Stimulated activated CD8-positive, alpha-beta memory T cell treated with anti-CD3 and anti-CD28 coated beads, Interleukin-4, amount 100 ng/mL, for 1 hour (primary cell): ENCODE data around the gene A4GALT.
"Not testable (repeated sequence)": the region's sequence is repeated elsewhere in the genome, so short reads cannot be mapped to it uniquely, and the experiment has no call there.

Experiments
- DNase-seq, 2 donors: peaks; one replicate each; pipeline ENCODE4 v3.0.0-alpha.2; 2020; ENCODE audit warnings: low read depth in 2 of 2, low spot score in 1 of 2

The A4GALT gene

GRCh38 chr22:42720263-42721044 is at the start of gene A4GALT:
Gene A4GALT (minus strand): TSS chr22:42720870. CDS start chr22:42693951, 26,919 bp downstream.
- DNase-seq = no peak

- no peak for DNase-seq
Observed at GRCh38 chr22:42770448-42770726, 49.7 kb upstream of the A4GALT start.

GRCh38 chr22:42769574-42770447 is 49.1 kb upstream of the A4GALT start:
- DNase-seq = no peak

GRCh38 chr22:42769238-42769573 is 48.5 kb upstream of the A4GALT start:
- DNase-seq = no peak

GRCh38 chr22:42768385-42769035 is 47.8 kb upstream of the A4GALT start:
- DNase-seq = no peak

GRCh38 chr22:42766860-42767259 is 46.2 kb upstream of the A4GALT start:
- no peak for DNase-seq

- DNase-seq = no peak
Observed at GRCh38 chr22:42764895-42765363, 44.3 kb upstream of the A4GALT start.

- DNase-seq = no peak
Observed at GRCh38 chr22:42763965-42764480, 43.4 kb upstream of the A4GALT start.

- no peak for DNase-seq
Observed at GRCh38 chr22:42760806-42761565, 40.3 kb upstream of the A4GALT start.

- no peak for DNase-seq
Observed at GRCh38 chr22:42758931-42759629, 38.4 kb upstream of the A4GALT start.

GRCh38 chr22:42755553-42755952 is 34.9 kb upstream of the A4GALT start:
- DNase-seq = not testable (repeated sequence)

GRCh38 chr22:42755121-42755520 is 34.5 kb upstream of the A4GALT start:
- not testable (repeated sequence) for DNase-seq

- no peak for DNase-seq
Observed at GRCh38 chr22:42754658-42755057, 34.0 kb upstream of the A4GALT start.

- DNase-seq = no peak
Observed at GRCh38 chr22:42752912-42753311, 32.2 kb upstream of the A4GALT start.

GRCh38 chr22:42752230-42752746 is 31.6 kb upstream of the A4GALT start:
- DNase-seq = no peak

- DNase-seq = not testable (repeated sequence)
Observed at GRCh38 chr22:42750421-42750820, 29.8 kb upstream of the A4GALT start.

GRCh38 chr22:42747701-42748513 is 27.2 kb upstream of the A4GALT start:
- DNase-seq = no peak

GRCh38 chr22:42745118-42745517 is 24.4 kb upstream of the A4GALT start:
- no peak for DNase-seq

- no peak for DNase-seq
Observed at GRCh38 chr22:42743501-42743991, 22.9 kb upstream of the A4GALT start.
